ENCODE measurements around the gene SYCP2.

GRCh38 chr20:59829054-59829785, 104.2 kb downstream of the SYCP2 start:
- TF ChIP-seq CTCF (conservative IDR thresholded peaks at IDR 0.05; ENCODE audit: low read depth, low read length) (no peak), EZH2phosphoT487 (IDR thresholded peaks at IDR 0.05; ENCODE audit: borderline replicate concordance, low read length) (no peak), EZH2 (IDR thresholded peaks at IDR 0.05; ENCODE audit: low read length, unreplicated experiment) (no peak)

Measured in PC-3 (cell line).